ENCODE measurements around the gene DHRSX.
"Not testable (repeated sequence)": the region's sequence is repeated elsewhere in the genome, so short reads cannot be mapped to it uniquely, and the experiment has no call there.

The DHRSX gene

GRCh38 chrX:2389731-2390130 is 111.0 kb downstream of the DHRSX start:
- DNase-seq: not testable (repeated sequence)

- DNase-seq: no peak
Measured at GRCh38 chrX:2389324-2389723, 111.5 kb downstream of the DHRSX start.

GRCh38 chrX:2388669-2389068 is 112.1 kb downstream of the DHRSX start:
- DNase-seq: no peak

GRCh38 chrX:2387614-2388239 is 113.0 kb downstream of the DHRSX start:
- no peak for DNase-seq

GRCh38 chrX:2385224-2385623 is 115.6 kb downstream of the DHRSX start:
- no peak for DNase-seq

GRCh38 chrX:2384486-2384885 is 116.3 kb downstream of the DHRSX start:
- no peak for DNase-seq

- no peak for DNase-seq
Measured at GRCh38 chrX:2383735-2384134, 117.0 kb downstream of the DHRSX start.

GRCh38 chrX:2383144-2383543 is 117.6 kb downstream of the DHRSX start:
- DNase-seq: no peak

- DNase-seq: not testable (repeated sequence)
Measured at GRCh38 chrX:2382433-2383048, 118.2 kb downstream of the DHRSX start.

GRCh38 chrX:2376166-2376565 is 124.6 kb downstream of the DHRSX start:
- no peak for DNase-seq

- DNase-seq: no peak
Measured at GRCh38 chrX:2374086-2374485, 126.7 kb downstream of the DHRSX start.

- no peak for DNase-seq
Measured at GRCh38 chrX:2373615-2374014, 127.2 kb downstream of the DHRSX start.

GRCh38 chrX:2371026-2371711 is 129.6 kb downstream of the DHRSX start:
- DNase-seq: no peak

- no peak for DNase-seq
Measured at GRCh38 chrX:2370456-2370855, 130.3 kb downstream of the DHRSX start.

- no peak for DNase-seq
Measured at GRCh38 chrX:2369206-2369605, 131.6 kb downstream of the DHRSX start.

- DNase-seq: no peak
Measured at GRCh38 chrX:2360731-2361130, 140.0 kb downstream of the DHRSX start.

GRCh38 chrX:2359522-2359921 is 141.3 kb downstream of the DHRSX start:
- DNase-seq: not testable (repeated sequence)

- no peak for DNase-seq
Measured at GRCh38 chrX:2351999-2352995, 148.5 kb downstream of the DHRSX start.

GRCh38 chrX:2351321-2351720 is 149.5 kb downstream of the DHRSX start:
- DNase-seq: no peak

GRCh38 chrX:2350703-2351102 is 150.1 kb downstream of the DHRSX start:
- DNase-seq: not testable (repeated sequence)

GRCh38 chrX:2350036-2350435 is 150.7 kb downstream of the DHRSX start:
- not testable (repeated sequence) for DNase-seq

GRCh38 chrX:2348211-2348610 is 152.6 kb downstream of the DHRSX start:
- DNase-seq: no peak

- no peak for DNase-seq
Measured at GRCh38 chrX:2346158-2346557, 154.6 kb downstream of the DHRSX start.

Measured in T-helper 9 cell (primary cell).